GM10847 (cell line): Measurements from ENCODE around the gene ARFIP1.

Experiments used
- POLR2A ChIP-seq: IDR thresholded peaks from 2 replicates; pipeline ENCODE4 v1.6.1; 2011; ENCODE audit not compliant: insufficient read length; ENCODE audit errors: extremely low read depth

ARFIP1 gene

DNA sequence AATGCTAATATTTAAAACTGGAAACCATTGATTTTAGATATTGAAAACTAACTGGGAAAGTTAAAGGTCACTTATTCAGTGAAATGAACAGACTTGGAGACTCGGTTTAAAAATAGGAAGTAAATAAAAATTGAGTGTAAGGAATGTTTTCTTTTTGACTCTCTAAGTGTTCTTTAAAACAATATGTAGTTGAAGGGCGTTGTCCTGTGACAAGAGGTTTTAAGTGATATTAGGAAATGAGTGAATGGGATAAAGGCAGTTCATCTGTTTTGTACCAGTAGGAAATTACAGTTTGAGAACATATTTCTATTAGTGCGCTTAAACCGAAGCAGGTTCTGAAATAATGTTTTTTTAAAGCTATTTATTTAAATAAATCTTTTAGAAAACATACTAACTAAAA lies 77.2 kb downstream of the ARFIP1 start:
- no peak for TF ChIP-seq POLR2A

DNA sequence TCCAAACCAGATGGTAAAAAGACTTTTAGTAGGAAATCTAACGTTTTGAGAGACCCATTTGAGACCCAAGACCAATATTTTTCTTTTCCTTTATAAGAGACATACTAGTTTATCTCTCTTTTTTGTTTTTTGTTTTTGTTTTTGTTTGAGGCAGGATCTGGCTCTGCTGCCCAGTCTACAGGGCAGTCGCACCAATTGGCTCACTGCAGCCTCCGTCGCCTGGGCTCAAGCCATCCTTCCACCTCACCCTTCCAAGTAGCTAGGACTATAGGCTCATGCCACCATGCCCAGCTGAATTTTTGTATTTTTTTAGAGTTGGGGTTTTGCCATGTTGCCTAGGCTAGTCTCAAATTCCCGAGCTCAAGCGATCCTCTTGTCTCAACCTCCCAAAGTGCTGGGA lies 79.2 kb downstream of the ARFIP1 start:
- no peak for TF ChIP-seq POLR2A

DNA sequence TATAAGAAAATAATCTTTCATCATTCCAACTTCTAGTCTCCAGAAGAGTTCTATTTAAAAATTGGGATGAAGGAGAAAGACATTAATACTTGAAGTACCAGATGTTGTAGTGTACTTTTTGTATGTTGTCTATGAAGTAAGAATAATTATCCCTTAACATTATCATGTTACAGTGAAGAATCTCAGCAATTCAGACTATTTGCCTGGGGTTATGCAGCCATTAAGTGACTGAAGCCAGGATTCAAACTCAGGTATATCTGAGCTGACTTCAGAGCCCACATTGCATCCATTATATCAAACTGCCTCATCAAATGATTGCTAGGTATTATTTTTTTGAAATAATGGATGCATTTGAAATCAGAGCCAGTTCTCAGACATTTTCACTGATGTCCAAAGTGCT lies 80.3 kb downstream of the ARFIP1 start:
- TF ChIP-seq POLR2A, result no peak

DNA sequence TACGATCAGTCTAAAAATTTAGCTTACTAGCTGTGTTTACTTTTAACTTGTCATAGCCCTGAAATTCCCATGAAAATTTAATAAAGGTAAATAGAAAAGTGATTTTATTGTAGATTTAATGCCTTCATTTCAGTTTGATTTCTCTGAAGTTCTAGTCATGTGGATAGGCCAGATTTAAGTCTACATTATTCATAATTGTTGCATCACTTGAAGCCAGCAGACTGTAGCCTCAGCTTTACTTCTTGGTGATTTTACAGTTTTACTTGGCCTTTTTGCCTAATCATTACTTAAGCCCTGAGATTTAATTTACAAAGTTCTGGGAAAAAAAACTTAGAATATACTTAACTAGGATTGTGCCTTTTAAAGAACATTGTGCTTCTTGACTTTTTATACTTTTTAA lies 82.9 kb downstream of the ARFIP1 start:
- TF ChIP-seq POLR2A, result no peak

DNA sequence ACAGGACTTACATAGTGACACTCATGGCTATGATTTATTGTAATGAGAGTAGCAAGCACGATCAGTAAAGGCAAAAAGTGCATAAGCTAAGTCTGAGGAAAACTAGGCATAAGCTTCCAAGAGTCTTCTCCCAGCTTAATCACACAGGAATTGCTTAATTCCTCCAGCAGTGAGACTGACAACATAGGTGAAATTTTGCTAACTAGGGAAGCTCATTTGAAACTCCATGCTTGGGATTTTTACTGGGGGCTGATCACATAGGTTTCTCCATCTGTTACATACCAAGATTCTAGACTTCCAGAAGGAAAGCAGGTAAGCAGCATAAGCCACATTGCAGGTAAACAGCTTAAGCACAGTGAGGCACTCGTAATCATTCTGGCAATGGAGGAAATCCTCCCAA lies 84.6 kb downstream of the ARFIP1 start:
- TF ChIP-seq POLR2A, result no peak

DNA sequence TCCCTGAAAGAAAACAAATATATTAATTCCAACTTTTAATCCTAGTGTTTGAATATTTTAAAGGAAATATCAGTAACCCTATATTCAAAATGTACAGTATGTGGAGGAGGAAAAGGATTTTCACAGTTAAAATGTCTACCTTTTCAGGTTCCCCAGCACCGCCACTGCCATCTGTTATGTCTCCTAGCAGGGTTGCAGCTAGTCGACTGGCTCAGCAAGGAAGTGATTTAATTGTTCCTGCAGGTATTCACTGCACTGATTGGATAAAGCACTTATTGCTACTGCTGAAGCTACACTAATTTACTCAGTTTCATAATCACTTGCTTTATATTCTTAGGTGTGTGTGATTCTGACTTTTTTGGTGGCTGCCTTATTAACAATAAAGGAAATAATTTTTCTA lies 90.9 kb downstream of the ARFIP1 start:
- no peak for TF ChIP-seq POLR2A

DNA sequence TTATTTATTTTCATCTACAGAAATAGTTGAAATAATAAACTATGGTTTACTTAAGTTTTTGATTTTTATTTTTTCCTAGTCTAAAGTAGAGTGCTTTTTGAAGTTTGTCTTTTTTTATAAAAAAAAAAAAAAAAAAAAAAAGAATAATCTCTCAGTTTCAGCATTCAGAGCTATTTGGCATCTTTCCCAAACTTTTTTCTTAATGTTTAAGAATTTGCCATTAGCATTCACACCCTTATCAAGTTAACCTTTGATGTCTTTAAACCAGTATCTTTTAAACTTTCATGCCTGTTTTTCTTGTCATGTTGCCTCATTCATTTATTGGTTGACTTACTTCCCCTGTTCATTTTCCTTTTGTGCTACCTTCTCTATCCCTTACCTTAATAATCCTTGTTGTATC lies 95.5 kb downstream of the ARFIP1 start:
- no peak for TF ChIP-seq POLR2A

DNA sequence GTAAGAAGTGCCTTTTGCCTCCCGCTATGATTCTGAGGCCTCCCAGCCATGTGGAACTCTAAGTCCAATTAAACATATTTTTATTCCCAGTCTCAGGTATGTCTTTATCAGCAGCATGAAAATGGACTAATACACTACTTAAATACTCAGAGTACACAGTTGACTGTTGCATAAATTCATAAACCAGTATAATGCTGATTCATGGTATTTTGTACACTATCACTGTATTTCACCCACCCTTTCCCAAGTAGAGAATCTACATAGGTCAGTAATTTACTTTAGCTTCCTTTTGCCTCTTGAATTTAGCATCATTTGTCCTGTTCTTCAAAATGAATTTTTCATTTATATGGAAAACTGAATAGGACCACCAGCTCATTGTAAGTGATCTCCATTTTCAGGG lies 98.1 kb downstream of the ARFIP1 start:
- TF ChIP-seq POLR2A, result no peak

DNA sequence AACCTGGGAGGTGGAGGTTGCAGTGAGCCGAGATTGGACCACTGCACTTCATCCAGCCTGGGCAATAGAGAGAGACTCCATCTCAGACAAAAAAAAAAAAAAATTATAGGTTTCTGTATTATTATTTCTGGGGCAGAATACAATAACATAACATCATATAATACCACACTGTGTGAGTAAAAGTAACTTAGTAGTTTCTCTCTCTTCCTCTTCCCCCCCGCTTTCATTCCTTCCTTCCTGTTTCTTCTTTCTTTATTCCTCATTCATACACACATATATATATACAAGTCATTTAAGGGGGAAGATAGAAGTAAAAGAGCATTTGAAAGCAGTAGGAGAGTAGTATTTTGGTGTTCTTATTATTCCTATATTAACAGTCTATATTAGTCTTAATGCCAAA lies 100.5 kb downstream of the ARFIP1 start:
- TF ChIP-seq POLR2A, result no peak

DNA sequence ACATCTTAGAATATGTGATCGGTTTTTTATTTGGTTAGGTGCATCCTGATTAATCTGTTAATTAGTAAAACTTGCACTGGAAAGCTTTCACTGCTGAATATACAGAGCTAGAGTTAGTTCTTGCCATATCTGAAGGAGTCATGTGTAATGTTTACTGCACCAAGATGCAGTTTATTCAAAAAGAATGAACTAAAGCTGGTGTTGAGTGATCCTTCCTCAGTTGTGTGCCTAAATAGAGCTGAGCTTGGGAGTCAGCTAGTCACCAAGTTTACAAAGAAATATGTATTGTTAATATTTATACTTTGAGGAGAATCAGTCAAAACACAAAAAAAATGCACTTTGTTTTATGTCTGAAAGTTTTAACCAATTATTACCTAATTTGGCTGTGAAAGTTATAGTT lies 102.2 kb downstream of the ARFIP1 start:
- no peak for TF ChIP-seq POLR2A

DNA sequence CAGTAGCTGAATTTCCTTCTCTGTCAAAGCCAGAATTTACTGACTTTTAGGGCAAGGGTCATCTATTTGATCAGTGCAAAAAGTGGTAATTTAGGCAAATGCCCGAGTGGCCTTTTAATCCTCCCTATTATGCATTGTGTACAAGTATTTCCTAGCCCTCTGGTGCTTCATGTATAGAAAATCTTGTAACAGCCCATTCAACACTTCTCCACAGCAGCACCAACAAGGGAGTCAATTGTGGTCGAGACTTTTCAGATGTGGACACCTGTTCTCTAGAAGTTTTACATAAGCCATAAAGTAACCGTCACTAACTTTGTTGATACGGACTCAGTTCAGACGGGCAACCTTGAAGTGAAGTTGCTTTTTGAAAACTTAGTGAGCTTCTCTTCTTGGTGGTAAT lies 105.4 kb downstream of the ARFIP1 start:
- no peak for TF ChIP-seq POLR2A

DNA sequence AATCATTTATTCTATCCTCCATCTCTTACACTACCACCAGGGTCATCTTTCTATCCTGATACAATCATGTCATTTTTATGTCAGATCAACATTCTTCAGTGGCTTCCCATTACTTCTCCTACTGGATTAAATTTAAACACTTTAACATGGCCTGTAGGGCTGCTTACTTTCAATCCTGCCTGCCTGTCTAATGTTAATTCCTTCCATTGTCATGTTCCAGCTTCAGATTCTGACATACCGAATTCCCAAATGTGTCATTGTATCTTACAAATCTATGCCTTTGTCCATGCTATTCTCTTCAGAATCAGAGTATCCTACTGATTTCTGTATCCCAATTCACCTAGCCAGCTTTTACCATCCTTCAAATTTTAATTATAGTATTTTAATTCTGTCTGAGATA lies 106.4 kb downstream of the ARFIP1 start:
- TF ChIP-seq POLR2A, result no peak

DNA sequence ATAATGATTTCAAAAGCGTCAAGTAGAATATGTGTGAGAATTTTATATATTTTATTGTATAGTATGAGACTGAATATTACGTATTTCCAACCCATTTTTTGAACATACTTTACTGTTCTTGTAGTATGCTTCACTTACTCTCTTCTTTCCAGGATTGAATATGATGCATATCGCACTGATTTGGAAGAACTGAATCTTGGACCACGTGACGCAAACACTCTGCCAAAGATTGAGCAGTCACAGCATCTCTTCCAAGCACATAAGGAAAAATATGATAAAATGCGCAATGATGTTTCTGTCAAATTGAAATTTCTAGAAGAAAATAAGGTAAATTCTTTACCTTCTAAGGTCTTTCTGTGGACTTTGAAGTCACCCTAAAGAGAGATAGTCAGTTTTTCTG lies 108.2 kb downstream of the ARFIP1 start:
- TF ChIP-seq POLR2A, result no peak

DNA sequence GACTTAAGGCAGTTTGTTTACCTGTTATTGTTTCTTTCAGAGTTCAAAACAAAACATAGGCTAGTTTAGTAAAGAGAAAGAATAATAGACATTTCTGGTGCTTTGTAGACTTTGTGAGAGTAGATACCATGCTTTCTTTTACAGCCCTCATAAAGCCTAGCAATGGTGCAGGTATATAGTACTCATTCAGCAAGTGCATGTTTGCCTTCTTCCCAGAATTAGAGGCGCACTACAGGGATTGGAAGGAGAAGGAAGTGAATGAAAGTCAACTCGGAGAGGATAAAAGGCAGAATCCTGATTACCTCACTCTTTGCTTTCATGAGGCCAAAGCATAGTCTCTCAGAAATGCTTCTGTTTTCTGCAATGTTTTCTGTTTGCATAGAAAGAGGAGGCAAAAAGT lies 113.2 kb downstream of the ARFIP1 start:
- no peak for TF ChIP-seq POLR2A

DNA sequence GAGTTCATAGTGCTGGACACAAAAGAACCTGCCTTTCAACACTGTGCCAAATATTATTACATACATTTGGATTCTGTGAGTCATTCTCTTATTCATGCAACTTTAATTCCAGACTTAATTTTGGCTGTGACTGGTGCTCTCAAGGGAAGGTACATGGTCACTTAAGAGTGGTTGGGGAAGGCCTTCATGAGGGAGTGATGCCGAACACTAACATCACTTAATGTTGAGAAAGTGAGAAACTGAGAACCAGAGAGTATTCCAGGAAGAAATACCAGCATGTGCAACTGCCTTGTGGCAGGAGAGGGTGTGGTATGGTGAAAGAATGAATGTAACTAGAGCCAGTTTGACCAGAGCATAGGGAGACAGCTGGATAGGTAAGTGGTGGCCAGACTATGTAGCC lies 114.9 kb downstream of the ARFIP1 start:
- no peak for TF ChIP-seq POLR2A

DNA sequence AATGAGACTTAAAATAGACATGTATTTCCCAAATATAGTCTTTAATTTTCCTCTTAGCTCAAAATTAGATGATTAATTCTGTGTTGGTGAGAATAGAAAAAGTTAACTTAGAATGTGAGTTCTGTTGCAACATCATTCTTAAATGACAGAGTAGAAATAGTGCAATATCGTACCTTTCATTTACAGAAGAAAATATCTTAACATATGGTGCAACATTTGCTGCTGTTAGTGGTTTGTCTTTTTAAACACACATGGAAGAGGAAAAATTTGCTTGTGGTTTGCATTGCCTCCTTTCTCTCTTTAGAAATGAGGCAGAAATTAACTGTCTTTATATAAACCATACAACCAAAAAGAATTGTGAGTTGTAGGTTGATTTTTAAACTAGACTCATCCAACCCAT lies 117.1 kb downstream of the ARFIP1 start:
- no peak for TF ChIP-seq POLR2A

DNA sequence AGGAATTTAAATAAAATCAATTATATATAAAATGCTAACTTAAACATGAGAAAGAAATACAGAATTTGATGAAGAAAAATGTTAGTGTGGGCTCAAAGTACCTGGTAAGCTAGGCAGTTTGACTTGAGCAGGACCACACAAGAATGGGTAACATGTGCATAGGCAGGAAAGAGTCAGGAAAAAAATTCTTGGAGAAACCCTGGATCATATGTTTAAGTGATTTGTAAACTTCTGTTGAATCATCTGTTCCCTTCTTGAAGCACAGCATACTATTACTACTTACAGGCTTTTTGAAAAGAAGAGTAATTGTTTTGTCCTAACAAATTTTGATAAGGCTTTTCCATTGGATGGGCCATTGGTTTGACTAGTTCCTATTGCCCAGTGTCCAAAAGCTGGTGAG lies 118.9 kb downstream of the ARFIP1 start:
- TF ChIP-seq POLR2A, result no peak

DNA sequence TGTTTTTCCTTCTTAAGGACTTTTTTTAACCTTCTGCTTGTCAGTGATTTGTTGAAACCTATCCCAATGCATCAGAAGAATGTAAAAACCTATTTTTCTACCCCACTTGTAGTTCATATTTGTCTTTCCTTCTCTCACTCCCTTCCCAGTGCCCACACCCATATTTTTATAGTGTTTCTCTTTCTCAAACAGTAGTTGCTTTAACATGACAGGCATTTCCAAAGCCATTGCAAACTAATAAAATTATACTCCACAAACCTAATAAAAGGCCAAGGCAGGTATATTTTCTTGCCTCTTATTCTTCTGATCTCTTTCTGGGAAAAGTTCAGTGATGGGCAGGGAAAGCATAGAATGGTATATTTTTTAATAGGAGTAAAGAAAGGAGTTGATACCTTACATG lies 120.6 kb downstream of the ARFIP1 start:
- no peak for TF ChIP-seq POLR2A

DNA sequence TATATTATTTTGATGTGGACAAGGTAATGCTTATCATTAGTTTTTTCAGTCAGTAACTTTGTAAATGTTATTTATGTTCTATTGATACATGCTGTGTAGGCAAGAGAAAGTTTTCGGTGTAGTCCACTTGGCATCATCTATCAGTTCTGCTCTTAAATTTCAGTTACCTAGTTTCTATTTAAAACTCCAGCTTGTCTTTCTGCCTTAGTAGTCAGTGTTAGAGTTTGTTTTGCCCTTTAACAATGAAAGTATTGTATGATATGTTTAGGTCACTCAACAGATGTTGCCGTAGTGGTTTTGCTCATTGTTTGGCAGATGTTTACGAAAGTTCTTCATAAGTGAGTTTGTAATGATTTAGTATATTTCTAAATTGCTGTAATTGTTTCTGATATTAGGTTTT lies 121.5 kb downstream of the ARFIP1 start:
- no peak for TF ChIP-seq POLR2A

DNA sequence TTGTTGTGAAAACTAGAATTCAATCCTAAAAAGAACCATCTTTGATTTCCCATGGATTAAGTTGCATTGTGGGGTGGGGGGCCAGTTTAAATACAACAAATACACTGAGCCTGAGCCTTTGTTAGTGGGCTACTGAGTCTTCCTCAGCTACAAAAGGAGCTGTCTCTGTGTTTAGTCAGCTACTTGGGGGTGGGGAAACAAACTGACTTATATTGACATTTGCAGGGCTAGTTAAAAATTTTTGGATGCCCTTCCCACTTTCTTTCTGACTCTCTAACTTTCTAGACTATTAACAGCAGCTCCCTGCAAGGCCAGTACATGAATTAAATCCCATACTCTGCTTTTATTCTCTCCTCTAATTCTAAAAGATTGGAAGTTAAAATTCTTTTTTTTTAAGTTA lies 123.9 kb downstream of the ARFIP1 start:
- TF ChIP-seq POLR2A, result no peak
